BJ (cell line): ENCODE results near the gene ARHGEF28. TPM values are rescaled to one million over a fixed set of nuclear protein-coding genes. Genes with fewer than 3 reads are reported as not detected.

Experiments
- CTCF ChIA-PET: fragments of 350-600 bp; formaldehyde crosslinking; extraction: SDS; loops from one replicate; lab custom pipeline; 2021; ENCODE audit warnings: antibody characterized with exemption, inconsistent platforms; lab: Yijun Ruan, JAX
- POLR2A ChIA-PET: fragments of 300-600 bp; sonication (Branson Sonifier 250); formaldehyde crosslinking; extraction: SDS; loops from one replicate; lab custom pipeline; 2021; ENCODE audit warnings: antibody characterized with exemption; lab: Charles Lee
- DNase-seq: peaks from one replicate; pipeline ENCODE4 v3.0.0-alpha.2; 2011; ENCODE audit warnings: low read depth
- H3K27me3 ChIP-seq: 2 replicates; pipeline ENCODE4 v1.6.0; 2011; ENCODE audit warnings: low read length; ENCODE audit not compliant: control insufficient read depth, insufficient read depth
- H3K36me3 ChIP-seq: 2 replicates; pipeline ENCODE4 v1.5.1; 2011; ENCODE audit warnings: low read length; ENCODE audit not compliant: control insufficient read depth, insufficient read depth
- H3K4me3 ChIP-seq: 2 replicates; pipeline ENCODE4 v1.5.1; 2011; ENCODE audit warnings: low read depth, mild to moderate bottlenecking, control low read depth, low read length
- polyA plus RNA-seq: library from polyadenylated mRNA; depleted of rRNA; stranded (reverse); fragments of >200 nt; gene quantifications from 2 replicates; pipeline ENCODE4 v1.2.3, GENCODE V29; 2011
- TF ChIP-seq, protein P1 (sequence below): IDR thresholded peaks from 2 replicates; pipeline ENCODE4 v1.5.1; 2011; ENCODE audit warnings: low read depth, mild to moderate bottlenecking, control low read depth, inconsistent platforms, low read length, moderate library complexity; ENCODE audit not compliant: insufficient read depth

The ARHGEF28 gene
- polyA plus RNA-seq, 1 experiment = 2.8 TPM

DNA sequence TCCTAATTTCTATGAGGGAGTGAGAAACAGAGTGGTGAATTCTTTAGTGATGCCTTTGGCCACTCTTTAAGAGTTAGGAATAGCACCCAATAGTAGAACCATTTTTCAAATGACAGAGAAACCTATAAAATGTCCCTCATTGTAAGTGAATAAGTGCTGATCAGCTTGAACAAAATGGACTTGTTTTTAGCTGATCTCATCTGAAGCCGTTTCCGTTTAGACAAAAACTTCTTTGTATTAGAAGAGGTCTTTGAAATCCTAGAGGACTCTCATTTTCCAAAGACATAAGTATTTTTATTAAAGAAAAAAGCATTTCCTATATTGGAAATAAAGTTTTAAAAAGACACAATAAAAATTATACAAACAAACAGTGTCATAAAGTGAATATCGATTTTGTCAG is 273.9 kb downstream of the ARHGEF28 start:
- Histone ChIP-seq H3K4me3 (no peak overlapping the region), H3K36me3 (no peaks in the 10 kb centered on the region), H3K27me3 (no peaks in the 10 kb centered on the region)
- TF ChIP-seq, protein P1, sequence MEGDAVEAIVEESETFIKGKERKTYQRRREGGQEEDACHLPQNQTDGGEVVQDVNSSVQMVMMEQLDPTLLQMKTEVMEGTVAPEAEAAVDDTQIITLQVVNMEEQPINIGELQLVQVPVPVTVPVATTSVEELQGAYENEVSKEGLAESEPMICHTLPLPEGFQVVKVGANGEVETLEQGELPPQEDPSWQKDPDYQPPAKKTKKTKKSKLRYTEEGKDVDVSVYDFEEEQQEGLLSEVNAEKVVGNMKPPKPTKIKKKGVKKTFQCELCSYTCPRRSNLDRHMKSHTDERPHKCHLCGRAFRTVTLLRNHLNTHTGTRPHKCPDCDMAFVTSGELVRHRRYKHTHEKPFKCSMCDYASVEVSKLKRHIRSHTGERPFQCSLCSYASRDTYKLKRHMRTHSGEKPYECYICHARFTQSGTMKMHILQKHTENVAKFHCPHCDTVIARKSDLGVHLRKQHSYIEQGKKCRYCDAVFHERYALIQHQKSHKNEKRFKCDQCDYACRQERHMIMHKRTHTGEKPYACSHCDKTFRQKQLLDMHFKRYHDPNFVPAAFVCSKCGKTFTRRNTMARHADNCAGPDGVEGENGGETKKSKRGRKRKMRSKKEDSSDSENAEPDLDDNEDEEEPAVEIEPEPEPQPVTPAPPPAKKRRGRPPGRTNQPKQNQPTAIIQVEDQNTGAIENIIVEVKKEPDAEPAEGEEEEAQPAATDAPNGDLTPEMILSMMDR = no peak
- CTCF ChIA-PET = interaction anchor here (0.6 to 1.2 kb wide), 2 partner anchors 84 to 749 kb away, joined by 3 to 4 read pairs; no protein-coding TSS in a partner anchor
- no peak for DNase-seq
- POLR2A ChIA-PET = no interaction called here

DNA sequence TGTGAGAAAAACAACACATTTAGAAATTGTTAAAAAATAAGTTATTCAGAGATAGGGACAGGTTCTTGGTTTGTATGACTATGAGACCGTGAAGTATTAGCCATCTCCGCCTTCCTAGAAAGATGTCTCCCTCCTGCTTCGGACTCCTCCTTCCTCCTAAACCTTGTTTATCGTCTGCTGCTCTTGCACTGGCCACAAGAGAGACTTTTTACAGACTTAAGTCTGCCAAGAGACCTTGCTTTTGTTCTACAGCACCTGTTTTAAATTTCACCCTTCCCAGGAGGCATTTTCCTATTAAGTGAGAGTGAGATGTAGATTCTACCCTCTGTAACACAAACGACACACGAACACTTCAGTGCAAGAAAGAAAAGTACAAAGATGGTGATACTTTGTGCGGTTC is 274.6 kb downstream of the ARHGEF28 start:
- Histone ChIP-seq H3K27me3 (no peaks in the 10 kb centered on the region), H3K4me3 (no peak overlapping the region), H3K36me3 (no peaks in the 10 kb centered on the region)
- DNase-seq = no peak
- POLR2A ChIA-PET = no interaction called here
- TF ChIP-seq, protein P1 = no peak
- CTCF ChIA-PET = interaction anchor here (1.2 kb wide), 1 partner anchor 749 kb away, joined by 4 read pairs; no protein-coding TSS in a partner anchor

DNA sequence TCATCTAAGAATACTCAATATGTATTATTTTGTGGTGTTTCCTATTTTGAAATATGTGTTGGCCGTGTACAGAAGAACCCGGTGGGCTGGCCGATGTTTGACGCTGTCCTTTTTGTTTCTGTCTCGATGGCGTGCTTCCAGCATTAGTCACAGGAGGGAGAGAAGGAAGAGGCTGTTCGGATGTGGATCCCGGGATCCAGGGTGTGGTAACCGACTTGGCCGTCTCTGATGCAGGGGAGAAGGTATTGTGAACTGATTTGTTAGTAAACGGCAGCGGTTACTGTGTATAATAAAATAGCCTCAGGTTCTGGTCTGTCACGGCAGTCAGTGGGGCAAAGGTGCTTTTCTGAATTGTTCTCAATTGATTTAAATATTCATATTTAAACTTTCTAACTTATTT is 275.0 kb downstream of the ARHGEF28 start:
- ChIA-PET CTCF (interaction anchor here (0.7 to 3.3 kb wide), 5 partner anchors 107 to 753 kb away, joined by 3 to 38 read pairs (median 19); partner anchors contain the start of gene ENC1), POLR2A (no interaction called here)
- DNase-seq = no peak
- Histone ChIP-seq H3K36me3 (no peaks in the 10 kb centered on the region), H3K4me3 (no peak overlapping the region), H3K27me3 (no peaks in the 10 kb centered on the region)
- TF ChIP-seq, protein P1 = no peak

DNA sequence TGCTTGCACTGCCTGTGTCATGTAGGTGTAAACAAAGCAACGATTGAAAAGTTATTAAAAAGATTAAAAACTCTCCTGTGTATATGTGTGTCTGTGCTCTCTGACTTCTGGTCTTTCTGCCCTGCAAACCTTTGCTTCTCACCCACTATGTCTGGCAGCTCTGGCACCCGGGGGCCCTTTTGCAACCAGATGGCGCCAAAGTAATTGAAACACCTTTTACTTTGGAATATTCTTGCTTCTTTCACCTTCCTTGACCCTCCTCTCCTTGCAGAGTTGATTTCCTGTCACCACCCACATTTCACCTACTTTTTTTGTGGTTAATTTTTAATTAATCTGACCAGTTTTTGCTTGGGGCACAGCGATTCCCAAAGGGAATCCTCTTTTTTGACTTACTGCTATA is 275.5 kb downstream of the ARHGEF28 start:
- H3K4me3 ChIP-seq = no peak overlapping the region; the same call in 1 of the 2 replicates
- no peaks in the 10 kb centered on the region for H3K27me3 ChIP-seq
- no peak for DNase-seq
- ChIA-PET POLR2A (no interaction called here), CTCF (interaction anchor here (0.7 to 3.3 kb wide), 13 partner anchors 12 to 764 kb away, joined by 3 to 38 read pairs (median 5); partner anchors contain the start of gene ENC1)
- TF ChIP-seq, protein P1 = peak; percentile 18; the same call in 1 of the 2 replicates
- no peaks in the 10 kb centered on the region for H3K36me3 ChIP-seq

DNA sequence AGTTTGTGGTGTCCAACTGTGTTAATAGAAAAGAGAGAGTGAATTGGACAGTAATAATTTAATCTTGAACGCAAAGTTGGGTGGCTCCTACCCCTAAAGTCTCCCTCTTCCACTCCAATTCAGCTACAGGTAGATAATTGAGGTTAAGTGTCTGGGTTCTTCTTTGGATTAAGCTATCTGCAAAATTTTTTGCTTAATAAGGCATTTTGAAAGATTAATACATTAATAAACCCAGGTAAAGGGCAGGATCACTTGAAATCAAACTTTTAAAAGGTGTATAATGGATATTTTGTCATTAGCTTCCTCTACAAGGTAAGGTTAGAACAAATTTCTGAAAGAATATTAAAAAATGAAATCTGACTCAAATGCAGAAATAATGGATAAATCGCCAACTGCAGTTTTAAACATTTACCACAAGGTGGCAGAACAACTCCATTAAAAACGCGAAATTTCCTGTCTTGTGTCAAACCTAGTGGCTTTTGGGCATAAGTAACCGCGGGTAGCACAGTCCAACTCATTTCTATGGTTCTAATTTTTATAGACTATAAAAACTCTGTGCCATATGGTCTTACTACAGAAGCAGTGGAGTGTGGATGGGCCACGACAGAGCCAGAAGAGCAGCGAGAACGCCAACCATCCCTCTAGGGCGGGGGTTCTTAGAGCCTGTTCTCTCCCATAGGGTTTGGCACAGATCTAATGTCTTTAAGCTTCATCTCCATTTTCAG is 276.5 kb downstream of the ARHGEF28 start:
- POLR2A ChIA-PET = no interaction called here
- TF ChIP-seq, protein P1 = peak; percentile 58
- Histone ChIP-seq H3K4me3 (no peak overlapping the region), H3K36me3 (no peaks in the 10 kb centered on the region), H3K27me3 (no peaks in the 10 kb centered on the region)
- DNase-seq = no peak
- CTCF ChIA-PET = interaction anchor here (0.6 to 3.3 kb wide), 23 partner anchors 9 to 1017 kb away, joined by 3 to 38 read pairs (median 3); partner anchors contain the start of gene ENC1
